ENCODE data around the gene UROC1. TPM values are rescaled to one million over a fixed set of nuclear protein-coding genes. Genes with fewer than 3 reads are reported as not detected.

UROC1 gene
- total and polyA plus RNA-seq, 2 of the 4 experiments (the other 2 are of a cell fraction), result not detected

DNA sequence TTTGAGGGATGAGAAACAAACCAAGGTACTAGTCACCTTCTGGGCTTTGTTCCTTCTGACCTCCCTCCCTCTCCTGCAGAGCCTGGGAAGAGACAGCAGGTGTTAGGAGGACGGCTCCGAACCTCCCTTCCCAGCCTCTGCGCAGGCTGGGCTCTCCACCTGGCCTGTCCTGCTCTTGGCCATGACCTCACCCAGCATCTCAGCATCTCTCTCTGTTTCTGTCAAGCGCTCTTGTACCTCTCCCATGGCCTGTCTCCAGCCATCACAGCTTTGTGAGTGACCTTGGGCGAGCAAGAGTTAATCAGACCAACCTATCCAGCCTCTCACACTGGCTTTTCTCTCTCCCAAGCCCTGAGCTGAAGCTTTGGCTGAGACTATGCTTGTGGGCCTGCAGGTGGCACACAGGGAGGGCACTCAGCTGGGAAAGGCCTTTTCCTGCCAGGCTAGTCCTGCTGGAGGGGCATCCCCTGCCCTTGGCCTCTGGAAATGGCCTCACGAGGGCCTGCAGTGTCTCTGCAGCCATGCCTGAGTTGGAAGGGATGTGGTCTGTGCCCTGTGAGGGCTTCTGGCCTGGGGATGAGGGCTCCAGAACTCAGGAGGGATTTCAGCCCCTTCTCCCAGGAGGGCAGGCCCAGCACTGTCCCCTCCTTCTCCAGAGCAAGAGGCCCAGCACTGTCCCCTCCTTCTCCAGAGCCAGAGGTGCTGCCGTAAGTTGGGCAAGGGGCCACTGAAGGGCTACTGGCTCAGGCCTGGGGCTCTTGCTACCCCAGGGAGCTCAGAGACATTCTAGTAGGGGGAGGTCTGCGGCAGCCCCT lies 8.5 kb upstream of the UROC1 start:
- H4K91ac ChIP-seq (ENCODE audit: insufficient read depth, low read depth, low read length), result no peak overlapping the region
- no peak overlapping the region for H2AFZ ChIP-seq (replicated peaks; ENCODE audit: low read length, poor library complexity)
- no peak overlapping the region for H3K4me3 ChIP-seq (ENCODE audit: insufficient read depth, low read depth, low read length)
- H4K5ac ChIP-seq (ENCODE audit: low read depth, low read length), result no peak overlapping the region
- ChIA-PET CTCF (no interaction called here), POLR2A (ENCODE audit: unreplicated experiment) (no interaction called here)
- no peak for TF ChIP-seq FOS (IDR thresholded peaks at IDR 0.05; ENCODE audit: low read depth, low read length)
- TF ChIP-seq, protein P1, sequence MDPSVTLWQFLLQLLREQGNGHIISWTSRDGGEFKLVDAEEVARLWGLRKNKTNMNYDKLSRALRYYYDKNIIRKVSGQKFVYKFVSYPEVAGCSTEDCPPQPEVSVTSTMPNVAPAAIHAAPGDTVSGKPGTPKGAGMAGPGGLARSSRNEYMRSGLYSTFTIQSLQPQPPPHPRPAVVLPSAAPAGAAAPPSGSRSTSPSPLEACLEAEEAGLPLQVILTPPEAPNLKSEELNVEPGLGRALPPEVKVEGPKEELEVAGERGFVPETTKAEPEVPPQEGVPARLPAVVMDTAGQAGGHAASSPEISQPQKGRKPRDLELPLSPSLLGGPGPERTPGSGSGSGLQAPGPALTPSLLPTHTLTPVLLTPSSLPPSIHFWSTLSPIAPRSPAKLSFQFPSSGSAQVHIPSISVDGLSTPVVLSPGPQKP (IDR thresholded peaks at IDR 0.05; ENCODE audit: borderline replicate concordance, low read depth, low read length), result no peak
- TF ChIP-seq CEBPB (IDR thresholded peaks at IDR 0.05; ENCODE audit: low read depth, low read length), result no peak
- TF ChIP-seq MAFK (IDR thresholded peaks at IDR 0.05; ENCODE audit: low read depth, low read length), result no peak
- no peak for TF ChIP-seq NFE2L2 (IDR thresholded peaks at IDR 0.05; ENCODE audit: low read depth, low read length)
- TF ChIP-seq MXI1 (IDR thresholded peaks at IDR 0.05; ENCODE audit: borderline replicate concordance, low read depth, low read length), result no peak
- no peak overlapping the region for H3K56ac ChIP-seq (ENCODE audit: extremely low read depth, insufficient read depth, low read length)
- DNase-seq (no peak), ATAC-seq (ENCODE audit: low read depth) (no peak)
- in situ Hi-C loops (cut with MboI; ENCODE audit: low sequenced_read_pairs) (loop anchor here (10.0 kb wide), 1 partner anchor 929 kb away; no protein-coding TSS in a partner anchor), dilution Hi-C loops (cut with HindIII; ENCODE audit: low sequenced_read_pairs, unreplicated experiment) (no loop called here), intact Hi-C loops (cut with micrococcal nuclease) (no loop called here)
- no peaks in the 10 kb centered on the region for H3K9me3 ChIP-seq (ENCODE audit: control insufficient read depth, insufficient read depth, low read length)
- H3K4me2 ChIP-seq (ENCODE audit: low read depth, low read length), result no peak overlapping the region
- H2BK5ac ChIP-seq (ENCODE audit: low read depth, low read length, poor library complexity, severe bottlenecking), result no peak overlapping the region
- no peaks in the 10 kb centered on the region; the same call in 1 of the 2 replicates for H3K4me1 ChIP-seq (ENCODE audit: control insufficient read depth, insufficient read depth, low read length)
- no peaks in the 10 kb centered on the region for H4K20me1 ChIP-seq (ENCODE audit: insufficient read depth, low read length)
- H2AK9ac ChIP-seq (replicated peaks; ENCODE audit: low read depth, low read length, poor library complexity), result no peak overlapping the region
- 59% methylated on average over 2 of the region's 8 CpGs; no CpG with 5 or more reads in 1 of the 2 experiments for WGBS, 2 experiments (ENCODE audit: extremely low coverage in 2 of 2, insufficient read length in 1 of 2)
- H3K4ac ChIP-seq (ENCODE audit: low read depth, low read length), result no peak overlapping the region
- H3K36me3 ChIP-seq (ENCODE audit: control insufficient read depth, insufficient read depth, low read length), result no peaks in the 10 kb centered on the region
- H3K18ac ChIP-seq (ENCODE audit: low read depth, low read length), result no peak overlapping the region
- no peak overlapping the region for H3K27ac ChIP-seq (ENCODE audit: insufficient read depth, low read length)
- no peak overlapping the region for H4K8ac ChIP-seq (ENCODE audit: low read depth in 2 of 2, low read length in 2 of 2)
- H3K79me1 ChIP-seq (ENCODE audit: low read depth in 1 of 2, low read length in 2 of 2), result no peaks in the 10 kb centered on the region
- no TSS peak for BruUV-seq (replicated peaks)
- no peak overlapping the region for H2BK120ac ChIP-seq (ENCODE audit: low read depth, low read length)
- H3K9me1 ChIP-seq (ENCODE audit: insufficient read depth, low read length), result no peaks in the 10 kb centered on the region; the same call in 1 of the 2 replicates
- H2AK5ac ChIP-seq (ENCODE audit: low read depth, low read length), result no peak overlapping the region
- H3K23ac ChIP-seq (ENCODE audit: low read depth, low read length), result no peak overlapping the region
- H3K27me3 ChIP-seq (ENCODE audit: control insufficient read depth, insufficient read depth, low read length), result peaks cover 40% of the 10 kb centered on the region
- H2BK20ac ChIP-seq (ENCODE audit: low read depth, low read length), result no peak overlapping the region
- no peak overlapping the region for H2BK15ac ChIP-seq (ENCODE audit: low read depth, low read length)
- H3K9ac ChIP-seq (ENCODE audit: low read depth, low read length), result no peak overlapping the region
- no peak overlapping the region for H3K14ac ChIP-seq (replicated peaks; ENCODE audit: low read depth, low read length)
